Mucosa of descending colon (tissue), 3 donors: ENCODE data around the gene C11orf98. TPM values are rescaled to one million over a fixed set of nuclear protein-coding genes. Genes with fewer than 3 reads are reported as not detected.

ENCODE experiments used
- ATAC-seq: fragments of 200-7000 bp; cut with Tn5 transposase; one replicate; pipeline ENCODE4 v1.9.1; 2020; ENCODE audit warnings: mild to moderate bottlenecking, moderate library complexity
- DNase-seq, 3 donors: peaks; one replicate each; pipeline ENCODE4 v3.0.0-alpha.2; 2020
- H3K36me3 ChIP-seq: fragments of 200-600 bp; one replicate; pipeline ENCODE4 v1.8.0; 2021; ENCODE audit warnings: low read depth, mild to moderate bottlenecking
- H3K4me1 ChIP-seq: fragments of 200-600 bp; one replicate; pipeline ENCODE4 v1.8.0; 2021; ENCODE audit warnings: low read depth, mild to moderate bottlenecking
- H3K4me3 ChIP-seq: fragments of 200-600 bp; one replicate; pipeline ENCODE4 v1.8.0; 2021; ENCODE audit warnings: mild to moderate bottlenecking
- H3K9me3 ChIP-seq: fragments of 200-600 bp; one replicate; pipeline ENCODE4 v1.8.0; 2021; ENCODE audit warnings: mild to moderate bottlenecking
- intact Hi-C, 2 donors: fragments of 100-400 bp; cut with DNase I in 1 of 2; cut with micrococcal nuclease in 1 of 2; formaldehyde crosslinking; loops; one replicate each; pipeline versions ENCODE4 v1.11.0 to v1.11.1; 2022; cut with DNase I, micrococcal nuclease
- total RNA-seq, 3 donors: library from RNA; stranded (reverse); fragmentation: NEBNext Ultra II Directional in 2 of 3; extraction: Animal tissue kit (Norgen Biotek cat#: 25700) in 2 of 3; gene quantifications; one replicate each; pipeline versions ENCODE4 v1.2.1 to v1.2.4, GENCODE V29; 2021 to 2023
- TF ChIP-seq, protein P1 (sequence below): fragments of 200-600 bp; IDR thresholded peaks from one replicate; pipeline ENCODE4 v1.8.0; 2022; ENCODE audit warnings: antibody characterized with exemption, mild to moderate bottlenecking
- donor health status: DM: no; HTN: no; CAD: no; lungs with moderate emphysema.
- donor health status: DM: no; HTN: no; CAD: no.
- donor health status: DM: no; HTN: yes; CAD: no.

C11orf98 gene
- total RNA-seq, 3 donors from 2014 or later, result 39.7 to 54.2 (median 53.1) TPM

- TF ChIP-seq, protein P1, sequence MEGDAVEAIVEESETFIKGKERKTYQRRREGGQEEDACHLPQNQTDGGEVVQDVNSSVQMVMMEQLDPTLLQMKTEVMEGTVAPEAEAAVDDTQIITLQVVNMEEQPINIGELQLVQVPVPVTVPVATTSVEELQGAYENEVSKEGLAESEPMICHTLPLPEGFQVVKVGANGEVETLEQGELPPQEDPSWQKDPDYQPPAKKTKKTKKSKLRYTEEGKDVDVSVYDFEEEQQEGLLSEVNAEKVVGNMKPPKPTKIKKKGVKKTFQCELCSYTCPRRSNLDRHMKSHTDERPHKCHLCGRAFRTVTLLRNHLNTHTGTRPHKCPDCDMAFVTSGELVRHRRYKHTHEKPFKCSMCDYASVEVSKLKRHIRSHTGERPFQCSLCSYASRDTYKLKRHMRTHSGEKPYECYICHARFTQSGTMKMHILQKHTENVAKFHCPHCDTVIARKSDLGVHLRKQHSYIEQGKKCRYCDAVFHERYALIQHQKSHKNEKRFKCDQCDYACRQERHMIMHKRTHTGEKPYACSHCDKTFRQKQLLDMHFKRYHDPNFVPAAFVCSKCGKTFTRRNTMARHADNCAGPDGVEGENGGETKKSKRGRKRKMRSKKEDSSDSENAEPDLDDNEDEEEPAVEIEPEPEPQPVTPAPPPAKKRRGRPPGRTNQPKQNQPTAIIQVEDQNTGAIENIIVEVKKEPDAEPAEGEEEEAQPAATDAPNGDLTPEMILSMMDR, result no peak
- DNase-seq, result peak in 1 of 3 donors; percentile 48
- Histone ChIP-seq H3K9me3 (no peaks in the 10 kb centered on the region), H3K4me1 (peaks cover 29% of the 10 kb centered on the region), H3K36me3 (no peaks in the 10 kb centered on the region), H3K4me3 (no peak overlapping the region)
- ATAC-seq, result no peak
- intact Hi-C loops, result no loop called here
Observed at GRCh38 chr11:62646825-62647608, 18.0 kb downstream of the C11orf98 start.

- ATAC-seq (peak; percentile 99), DNase-seq (peak; percentile 99 to 100 (median 100))
- TF ChIP-seq, protein P1, result no peak
- Histone ChIP-seq H3K4me3 (peak within 1 kb of the TSS; percentile 92), H3K36me3 (no peaks in the 10 kb centered on the region), H3K9me3 (no peaks in the 10 kb centered on the region), H3K4me1 (peaks cover 22% of the 10 kb centered on the region)
- intact Hi-C loops, result no loop called here
Observed at GRCh38 chr11:62645946-62646824, 18.8 kb downstream of the C11orf98 start, which contains the start of gene GANAB. Gene GANAB (minus strand): TSS chr11:62646613. CDS start chr11:62646599, 14 bp downstream.

DNA sequence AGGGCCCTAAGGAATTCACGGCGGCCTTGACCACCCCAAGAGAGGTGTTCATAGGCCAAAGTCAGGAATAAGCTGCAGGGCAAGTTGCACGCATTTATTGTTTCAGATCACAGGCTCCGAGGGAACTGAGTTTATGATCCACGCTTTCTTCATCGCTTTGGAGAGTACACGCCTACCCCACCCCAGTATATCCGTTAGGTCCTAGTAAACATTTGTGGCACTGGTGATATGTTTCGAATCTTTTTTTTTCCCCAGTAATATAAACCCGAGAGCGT, 19.4 kb downstream of the C11orf98 start:
- DNase-seq, result no peak
- Histone ChIP-seq H3K4me1 (peaks cover 22% of the 10 kb centered on the region), H3K9me3 (no peaks in the 10 kb centered on the region), H3K36me3 (no peaks in the 10 kb centered on the region), H3K4me3 (peak overlapping the region; percentile 92)
- intact Hi-C loops, result no loop called here
- TF ChIP-seq, protein P1, result no peak
- ATAC-seq, result peak; percentile 11

DNA sequence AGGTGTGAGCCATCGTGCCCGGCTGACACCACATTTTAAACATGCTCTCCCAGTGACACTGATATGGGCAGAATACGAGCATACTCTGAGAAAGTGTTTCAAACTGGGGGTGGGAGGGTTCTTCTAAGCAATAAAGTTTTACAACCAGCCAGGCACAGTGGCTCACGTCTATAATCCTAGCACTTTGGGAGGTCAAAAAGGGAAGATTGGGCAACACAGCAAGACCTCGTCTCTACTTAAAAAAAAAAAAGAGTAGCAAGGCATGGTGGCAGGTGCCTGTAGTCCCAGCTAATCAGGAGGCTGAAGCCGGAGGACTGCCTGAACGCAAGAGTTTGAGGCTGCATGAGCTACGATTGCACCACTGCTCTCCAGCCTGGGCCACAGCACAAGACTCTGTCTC, 20.8 kb downstream of the C11orf98 start:
- H3K9me3 ChIP-seq, result no peaks in the 10 kb centered on the region
- TF ChIP-seq, protein P1, result no peak
- H3K36me3 ChIP-seq, result no peaks in the 10 kb centered on the region
- DNase-seq, result no peak
- H3K4me1 ChIP-seq, result peaks cover 22% of the 10 kb centered on the region
- ATAC-seq, result no peak
- H3K4me3 ChIP-seq, result no peak overlapping the region
- intact Hi-C loops, result no loop called here

GRCh38 chr11:62632492-62632891, 32.5 kb downstream of the C11orf98 start:
- peaks cover 27% of the 10 kb centered on the region for H3K36me3 ChIP-seq
- ATAC-seq (no peak), DNase-seq (no peak)
- H3K9me3 ChIP-seq, result no peaks in the 10 kb centered on the region
- intact Hi-C loops, result no loop called here
- H3K4me3 ChIP-seq, result no peak overlapping the region
- TF ChIP-seq, protein P1, result no peak
- no peaks in the 10 kb centered on the region for H3K4me1 ChIP-seq
